Measurements from ENCODE around the gene INAFM2. TPM values are rescaled to one million over a fixed set of nuclear protein-coding genes. Genes with fewer than 3 reads are reported as not detected.

The INAFM2 gene
- total and polyA plus RNA-seq, 9 of the 15 experiments (the other 6 are each of a cell fraction or from before 2014, with no cell fraction given): 11.8 to 43.1 (median 27.2) TPM

DNA sequence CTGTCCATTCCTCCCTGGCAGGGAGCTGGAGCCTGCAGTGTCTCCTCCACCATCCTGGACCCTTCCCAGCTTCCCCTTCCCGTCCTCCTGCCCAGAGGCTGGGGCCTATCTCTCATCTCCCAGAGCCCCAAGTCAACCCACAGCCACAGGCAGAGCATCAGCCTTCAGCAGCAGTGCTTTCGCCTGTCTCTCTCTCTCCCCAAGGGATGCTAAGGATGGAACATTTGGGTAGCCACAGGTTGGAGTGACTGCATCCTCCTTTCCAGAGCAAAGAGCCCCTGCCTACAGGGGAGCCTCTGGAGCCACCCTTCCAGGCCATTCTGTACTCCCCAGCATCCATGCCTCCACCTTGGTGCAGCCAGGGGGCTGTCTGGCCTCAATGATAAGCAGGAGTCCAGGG, 19.9 kb upstream of the INAFM2 start (continued):
- no peak for TF ChIP-seq FIP1L1 (IDR thresholded peaks at IDR 0.05; ENCODE audit: low read depth, low read length, poor library complexity, severe bottlenecking)
- no peak for TF ChIP-seq ZBED1 (IDR thresholded peaks at IDR 0.05)
- no peak for TF ChIP-seq NR4A1 (CRISPR knock-in tag; IDR thresholded peaks at IDR 0.05)
- no peak for TF ChIP-seq NR4A1 (tag; IDR thresholded peaks at IDR 0.05)
- no peak for TF ChIP-seq CREB1 (IDR thresholded peaks at IDR 0.05)
- no peak for TF ChIP-seq CREB1 (CRISPR knock-in tag; IDR thresholded peaks at IDR 0.05)

DNA sequence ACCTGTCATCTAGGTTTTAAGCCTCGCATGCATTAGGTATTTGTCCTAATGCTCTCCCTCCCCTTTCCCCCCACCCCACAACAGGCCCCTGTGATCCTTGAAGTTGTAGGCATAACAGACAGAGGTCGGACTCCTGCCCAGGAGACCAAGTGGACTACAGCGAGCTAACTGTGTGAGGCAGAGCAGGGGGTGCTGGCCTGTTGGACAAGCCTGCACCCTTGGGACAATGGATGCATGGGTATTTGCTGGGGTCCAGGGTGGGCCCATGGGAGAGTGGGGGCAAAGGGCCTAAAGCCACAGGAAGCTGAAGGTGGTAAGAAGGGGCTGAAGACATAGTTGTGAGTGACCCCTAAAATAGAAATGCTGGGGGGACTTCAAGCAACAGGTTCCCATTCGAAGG, 18.2 kb upstream of the INAFM2 start:
- ChIA-PET CTCF (ENCODE audit: low intra/inter-chr PET ratio) (no interaction called here), POLR2A (no interaction called here)
- H2AFZ ChIP-seq (ENCODE audit: low read depth, low read length): no peak overlapping the region
- H3K79me2 ChIP-seq (ENCODE audit: control insufficient read depth, insufficient read depth, low read length): no peaks in the 10 kb centered on the region
- H3K9me1 ChIP-seq (ENCODE audit: control insufficient read depth, insufficient read depth, low read length): no peaks in the 10 kb centered on the region
- ATAC-seq: no peak
- no peaks in the 10 kb centered on the region for H3K9me3 ChIP-seq (replicated peaks; ENCODE audit: control insufficient read depth, insufficient read depth, low read depth, low read length)
- H3K36me3 ChIP-seq (ENCODE audit: control insufficient read depth, insufficient read depth, low read length): no peaks in the 10 kb centered on the region
- no TSS peak for BruUV-seq (replicated peaks)
- no peaks in the 10 kb centered on the region for H3K27me3 ChIP-seq (ENCODE audit: control insufficient read depth in 2 of 2, insufficient read depth in 2 of 2, low read length in 2 of 2)
- intact Hi-C loops (cut with micrococcal nuclease): no loop called here
- H3K9ac ChIP-seq (ENCODE audit: insufficient read depth in 1 of 2, low read depth in 2 of 2, low read length in 2 of 2): no peak overlapping the region; a peak in 1 of 4 replicates
- no peak for DNase-seq (ENCODE audit: extremely low read depth in 1 of 4, low spot score in 3 of 4)
- H3K4me3 ChIP-seq: no peak overlapping the region
- in situ Hi-C loops (cut with MboI): no loop called here
- WGBS (ENCODE audit: insufficient coverage, low coverage, missing lambda C conversion rate): 30% methylated on average over 4 of the region's 4 CpGs
- H3K27ac ChIP-seq (ENCODE audit: extremely low read depth, low read depth, low read length): no peak overlapping the region
- no peaks in the 10 kb centered on the region for H4K20me1 ChIP-seq (replicated peaks; ENCODE audit: control insufficient read depth, insufficient read depth, low read length)
- no peak overlapping the region for H3K4me2 ChIP-seq (ENCODE audit: insufficient read depth, low read length)
- no peak for FAIRE-seq
- peaks cover 42 to 55% of the 10 kb centered on the region in 2 experiments for H3K4me1 ChIP-seq (replicated peaks in 1 of 2; ENCODE audit: control insufficient read depth in 2 of 2, insufficient read depth in 2 of 2, low read length in 2 of 2)
- TF ChIP-seq GATA2 (CRISPR knock-in tag; IDR thresholded peaks at IDR 0.05): no peak
- no peak for TF ChIP-seq POU5F1 (IDR thresholded peaks at IDR 0.05; ENCODE audit: borderline replicate concordance, low read depth, low read length, partially characterized antibody)
- TF ChIP-seq STAT6 (CRISPR knock-in tag; IDR thresholded peaks at IDR 0.05): no peak
- TF ChIP-seq HOMEZ (CRISPR knock-in tag; IDR thresholded peaks at IDR 0.05): no peak
- no peak for TF ChIP-seq GABPB1 (CRISPR knock-in tag; IDR thresholded peaks at IDR 0.05)
- no peak for TF ChIP-seq ZNF224 (CRISPR knock-in tag; IDR thresholded peaks at IDR 0.05)
- no peak for TF ChIP-seq E2F3 (CRISPR knock-in tag; IDR thresholded peaks at IDR 0.05)
- TF ChIP-seq, protein P1, sequence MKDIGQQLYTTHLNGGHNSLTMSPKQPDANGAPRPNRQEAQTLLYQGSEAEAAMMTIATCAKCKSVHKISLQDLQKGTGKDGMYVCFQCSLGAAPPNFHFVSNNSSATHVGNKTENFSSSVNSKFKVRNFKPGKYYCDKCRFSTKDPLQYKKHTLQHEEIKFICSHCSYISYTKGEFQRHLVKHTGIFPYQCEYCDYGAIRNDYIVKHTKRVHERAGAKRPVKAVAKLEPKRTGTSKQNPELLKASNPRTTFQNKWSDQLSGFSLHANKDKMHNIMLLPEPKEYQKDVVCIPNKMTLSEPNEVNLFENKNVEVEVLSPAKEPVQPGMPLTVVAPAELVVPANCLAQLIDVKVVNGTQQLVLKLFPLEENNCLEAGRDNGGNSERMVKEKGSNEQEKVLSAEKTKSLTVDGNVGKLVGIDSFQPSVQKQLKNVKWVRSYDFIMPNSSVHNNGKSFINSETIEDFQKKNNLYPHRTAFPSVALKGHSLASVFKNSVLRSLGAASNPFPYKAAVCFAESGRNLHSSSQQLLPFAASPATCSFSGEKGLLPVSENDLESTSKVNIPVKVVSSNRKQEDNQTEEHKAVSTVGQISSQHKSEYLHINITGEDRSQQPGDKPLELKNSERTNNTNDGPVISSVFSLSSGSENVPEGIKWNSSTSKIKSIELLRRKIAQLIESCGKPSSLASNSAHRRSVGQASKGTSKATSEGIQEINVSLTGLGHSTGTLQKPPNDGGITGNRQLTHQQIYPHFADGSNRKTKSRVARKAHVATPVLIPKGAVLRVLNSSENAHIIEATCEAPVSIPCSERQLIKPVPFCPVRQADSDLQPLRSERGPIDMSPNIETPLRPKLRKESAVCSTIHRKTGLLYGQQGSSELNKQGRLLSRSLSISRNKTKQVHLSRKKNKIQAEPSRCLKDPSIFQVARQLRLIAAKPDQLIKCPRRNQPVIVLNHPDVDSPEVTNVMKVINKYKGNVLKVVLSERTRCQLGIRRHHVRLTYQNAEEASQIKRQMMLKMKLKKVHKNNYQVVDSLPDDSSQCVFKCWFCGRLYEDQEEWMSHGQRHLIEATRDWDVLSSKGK (CRISPR knock-in tag; IDR thresholded peaks at IDR 0.05): no peak

Data from K562 (cell line).